HEK293 (cell line): ENCODE results near the gene SH3BP2.

Source experiments
- CTCF ChIA-PET: fragments of 350-600 bp; formaldehyde crosslinking; extraction: SDS; loops from one replicate; lab custom pipeline; 2021; ENCODE audit warnings: antibody characterized with exemption; lab: Yijun Ruan, JAX
- POLR2A ChIA-PET: fragments of 300-600 bp; formaldehyde crosslinking; extraction: SDS; loops from one replicate; lab custom pipeline; 2020; ENCODE audit warnings: antibody characterized with exemption, inconsistent platforms; lab: Yijun Ruan, JAX
- H3K27ac ChIP-seq: fragments of 200-500 bp; sonication (Bioruptor generic); 2 replicates; pipeline ENCODE4 v1.5.1; 2014; ENCODE audit warnings: low read depth, low read length, control low read depth, inconsistent platforms; ENCODE audit errors: extremely low read depth
- H3K36me3 ChIP-seq, 2 experiments: fragments of 200-500 bp in 1 of 2; sonication (Bioruptor generic) in 1 of 2; 1 replicate in 1 of 2; 2 replicates in 1 of 2; pipeline ENCODE4 v1.5.1; 2014 to 2017; ENCODE audit warnings: inconsistent platforms in 2 of 2, low read length in 2 of 2; ENCODE audit not compliant: control insufficient read depth in 2 of 2, insufficient read depth in 1 of 2
- H3K4me1 ChIP-seq: fragments of 200-500 bp; sonication (Bioruptor generic); 2 replicates; pipeline ENCODE4 v1.5.1; 2014; ENCODE audit warnings: mild to moderate bottlenecking, low read length, inconsistent platforms; ENCODE audit not compliant: control insufficient read depth, insufficient read depth
- H3K4me3 ChIP-seq: 2 replicates; pipeline ENCODE4 v1.5.1; 2011; ENCODE audit warnings: low read depth, mild to moderate bottlenecking, control low read depth, low read length, moderate library complexity
- H3K9me3 ChIP-seq: fragments of 200-500 bp; sonication (Bioruptor generic); 2 replicates; pipeline ENCODE4 v1.5.1; 2014; ENCODE audit warnings: low read depth, low read length, inconsistent platforms; ENCODE audit not compliant: control insufficient read depth, insufficient read depth
- ZFP3 ChIP-seq: fragments of 450-650 bp; formaldehyde crosslinking; IDR thresholded peaks from 2 replicates; pipeline ENCODE4 v1.5.1; 2016; ENCODE audit warnings: low read depth, missing biosample characterization, missing genetic modification characterization
- ZIC2 ChIP-seq: fragments of 450-650 bp; formaldehyde crosslinking; IDR thresholded peaks from 2 replicates; pipeline ENCODE4 v1.5.1; 2016; ENCODE audit warnings: missing biosample characterization, missing genetic modification characterization
- ZNF121 ChIP-seq: fragments of 450-650 bp; formaldehyde crosslinking; IDR thresholded peaks from 2 replicates; pipeline ENCODE4 v1.5.1; 2016; ENCODE audit warnings: missing biosample characterization, missing genetic modification characterization
- ZNF214 ChIP-seq: fragments of 450-650 bp; formaldehyde crosslinking; IDR thresholded peaks from 2 replicates; pipeline ENCODE4 v1.5.1; 2017; ENCODE audit warnings: missing biosample characterization, mild to moderate bottlenecking, missing genetic modification characterization, borderline replicate concordance
- ZNF266 ChIP-seq: fragments of 450-650 bp; formaldehyde crosslinking; IDR thresholded peaks from 2 replicates; pipeline ENCODE4 v1.5.1; 2016; ENCODE audit warnings: missing biosample characterization, missing genetic modification characterization, low read depth
- ZNF274 ChIP-seq, 2 experiments: fragments of 200-500 bp in 1 of 2; fragments of 450-650 bp in 1 of 2; sonication (Bioruptor generic) in 1 of 2; formaldehyde crosslinking in 1 of 2; IDR thresholded peaks; 2 replicates each; pipeline versions ENCODE4 v1.5.1 to v1.6.1; 2014 to 2016; ENCODE audit warnings: borderline replicate concordance in 1 of 2, inconsistent platforms in 1 of 2, low read length in 1 of 2, missing biosample characterization in 1 of 2, missing genetic modification characterization in 1 of 2
- ZNF549 ChIP-seq: fragments of 450-650 bp; IDR thresholded peaks from 2 replicates; pipeline ENCODE4 v1.5.1; 2018; ENCODE audit warnings: missing biosample characterization, missing genetic modification characterization, mild to moderate bottlenecking, inconsistent platforms, moderate library complexity
- ZNF555 ChIP-seq: fragments of 450-650 bp; formaldehyde crosslinking; conservative IDR thresholded peaks from 2 replicates; pipeline ENCODE4 v1.5.1; 2017; ENCODE audit warnings: missing biosample characterization, mild to moderate bottlenecking, missing genetic modification characterization, inconsistent platforms
- ZNF747 ChIP-seq: fragments of 450-650 bp; formaldehyde crosslinking; IDR thresholded peaks from 2 replicates; pipeline ENCODE4 v1.5.1; 2016; ENCODE audit warnings: missing biosample characterization, missing genetic modification characterization
- TF ChIP-seq, protein P1 (sequence below): fragments of 450-650 bp; formaldehyde crosslinking; IDR thresholded peaks from 2 replicates; pipeline ENCODE4 v1.5.1; 2016; ENCODE audit warnings: missing biosample characterization, missing genetic modification characterization
- TF ChIP-seq, protein P2 (sequence below): fragments of 450-650 bp; formaldehyde crosslinking; IDR thresholded peaks from 2 replicates; pipeline ENCODE4 v1.5.1; 2016; ENCODE audit warnings: missing biosample characterization, missing genetic modification characterization, borderline replicate concordance
- TF ChIP-seq, protein P3 (sequence below): fragments of 450-650 bp; formaldehyde crosslinking; conservative IDR thresholded peaks from 2 replicates; pipeline ENCODE4 v1.5.1; 2016; ENCODE audit warnings: low read depth, missing biosample characterization, missing genetic modification characterization
- TF ChIP-seq, protein P4 (sequence below): fragments of 450-650 bp; formaldehyde crosslinking; IDR thresholded peaks from 2 replicates; pipeline ENCODE4 v1.5.1; 2016; ENCODE audit warnings: missing biosample characterization, missing genetic modification characterization
- TF ChIP-seq, protein P5 (sequence below): fragments of 450-650 bp; formaldehyde crosslinking; IDR thresholded peaks from 2 replicates; pipeline ENCODE4 v1.5.1; 2017; ENCODE audit warnings: missing biosample characterization, missing genetic modification characterization

Gene SH3BP2

DNA sequence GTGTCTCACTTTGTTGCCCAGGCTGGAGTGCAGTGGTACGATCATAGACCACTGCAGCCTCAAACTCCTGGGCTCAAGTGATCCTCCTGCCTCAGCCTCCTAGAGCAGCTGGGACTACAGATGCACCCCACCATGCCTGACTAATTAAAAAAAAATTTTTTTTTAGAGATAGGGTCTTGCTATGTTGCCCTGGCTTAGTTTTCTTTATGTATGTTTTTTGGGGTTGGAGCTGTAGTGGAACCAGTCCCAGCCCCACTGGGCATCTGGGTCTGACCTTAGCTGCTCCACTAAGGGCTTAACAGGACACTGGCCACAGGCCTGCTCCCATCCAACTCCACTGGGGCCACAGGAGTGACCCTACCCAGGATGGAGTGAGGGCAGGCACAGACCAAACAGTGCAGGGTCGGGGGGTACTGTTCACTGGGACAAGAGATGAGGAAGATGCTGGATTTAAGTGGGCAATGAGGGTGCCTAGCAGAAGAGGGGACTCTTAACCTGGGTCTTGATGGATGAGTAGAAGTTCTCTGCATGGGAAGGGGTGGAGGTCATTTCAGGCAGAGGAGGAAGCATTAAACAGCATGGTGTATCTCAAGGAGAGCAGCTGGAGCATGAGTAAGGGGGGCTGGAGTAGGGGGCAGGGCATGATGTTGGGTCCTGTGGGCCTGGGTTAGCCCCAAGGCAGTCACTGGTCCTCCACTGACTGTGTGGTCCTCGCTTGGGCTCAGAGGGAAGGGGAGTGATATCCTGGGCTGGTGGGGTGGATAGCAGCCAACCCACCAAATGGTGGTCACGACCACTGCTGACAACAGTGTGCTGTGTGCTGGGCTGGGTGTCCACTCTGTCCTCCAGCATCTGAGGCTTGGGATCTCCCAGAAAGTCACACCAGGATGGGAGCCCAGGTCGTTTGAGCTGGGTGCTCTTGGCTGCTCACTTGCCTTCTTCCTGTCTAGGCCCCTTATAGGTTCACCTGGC is 26.6 kb downstream of the SH3BP2 start:
- ChIA-PET CTCF (interaction anchor here (1.3 kb wide), 1 partner anchor 136 kb away, joined by 5 read pairs; no protein-coding TSS in a partner anchor), POLR2A (interaction anchor here (0.6 to 1.1 kb wide), 3 partner anchors 75 to 283 kb away, joined by 3 read pairs; partner anchors contain the start of gene FAM193A)
- Histone ChIP-seq H3K4me1 (no peaks in the 10 kb centered on the region), H3K9me3 (no peaks in the 10 kb centered on the region), H3K36me3 (peaks cover 0 to 40% of the 10 kb centered on the region in 2 experiments; a peak in 1 of 3 replicates), H3K4me3 (no peak overlapping the region), H3K27ac (no peak overlapping the region)
- TF ChIP-seq ZNF121 (peak; percentile 98), ZIC2 (0 out of 2 replicates have a peak, but pooled peaks have one; percentile 17), ZNF266 (no peak), ZFP3 (tag by site-specific recombination) (peak; percentile 84)

DNA sequence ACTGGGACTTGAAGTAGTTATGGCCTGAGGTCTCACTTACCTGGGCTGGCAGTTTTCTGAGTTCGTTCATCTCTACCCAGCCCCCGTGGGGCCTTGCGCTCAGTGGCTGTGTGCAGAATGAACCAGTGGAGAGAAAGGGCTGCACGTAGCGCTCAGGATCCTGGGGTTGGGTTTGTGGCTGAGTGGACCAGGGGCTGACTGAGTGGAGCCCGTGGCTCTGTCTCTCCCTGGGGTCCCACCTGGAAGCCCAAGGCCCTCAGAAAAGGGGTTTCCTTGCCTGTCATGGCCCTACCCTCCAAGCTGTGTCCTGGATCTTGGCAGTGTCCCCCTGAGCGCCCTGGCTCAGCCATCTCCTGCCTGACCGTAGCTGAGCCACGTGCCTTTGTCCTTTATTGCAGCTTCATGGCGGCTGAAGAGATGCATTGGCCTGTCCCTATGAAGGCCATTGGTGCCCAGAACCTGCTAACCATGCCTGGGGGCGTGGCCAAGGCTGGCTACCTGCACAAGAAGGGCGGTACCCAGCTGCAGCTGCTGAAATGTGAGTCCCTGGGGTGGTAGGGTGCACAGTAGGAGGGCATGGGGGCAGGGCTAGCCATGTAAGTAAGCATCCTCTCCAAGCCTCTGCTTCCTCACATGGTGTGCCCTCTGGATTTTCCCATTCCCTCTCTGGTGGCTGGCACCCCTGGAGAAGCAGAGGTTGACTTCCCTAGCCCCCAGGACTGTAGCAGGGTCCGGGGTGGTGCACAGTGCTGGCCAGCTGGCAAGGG is 27.5 kb downstream of the SH3BP2 start:
- ChIA-PET CTCF (no interaction called here), POLR2A (no interaction called here)
- Histone ChIP-seq H3K4me3 (no peak overlapping the region), H3K9me3 (no peaks in the 10 kb centered on the region), H3K36me3 (peaks cover 0 to 49% of the 10 kb centered on the region in 2 experiments; a peak in 1 of 3 replicates), H3K27ac (no peak overlapping the region), H3K4me1 (no peaks in the 10 kb centered on the region)
- no peak for TF ChIP-seq ZNF214 (tag by site-specific recombination)
- TF ChIP-seq, protein P1, sequence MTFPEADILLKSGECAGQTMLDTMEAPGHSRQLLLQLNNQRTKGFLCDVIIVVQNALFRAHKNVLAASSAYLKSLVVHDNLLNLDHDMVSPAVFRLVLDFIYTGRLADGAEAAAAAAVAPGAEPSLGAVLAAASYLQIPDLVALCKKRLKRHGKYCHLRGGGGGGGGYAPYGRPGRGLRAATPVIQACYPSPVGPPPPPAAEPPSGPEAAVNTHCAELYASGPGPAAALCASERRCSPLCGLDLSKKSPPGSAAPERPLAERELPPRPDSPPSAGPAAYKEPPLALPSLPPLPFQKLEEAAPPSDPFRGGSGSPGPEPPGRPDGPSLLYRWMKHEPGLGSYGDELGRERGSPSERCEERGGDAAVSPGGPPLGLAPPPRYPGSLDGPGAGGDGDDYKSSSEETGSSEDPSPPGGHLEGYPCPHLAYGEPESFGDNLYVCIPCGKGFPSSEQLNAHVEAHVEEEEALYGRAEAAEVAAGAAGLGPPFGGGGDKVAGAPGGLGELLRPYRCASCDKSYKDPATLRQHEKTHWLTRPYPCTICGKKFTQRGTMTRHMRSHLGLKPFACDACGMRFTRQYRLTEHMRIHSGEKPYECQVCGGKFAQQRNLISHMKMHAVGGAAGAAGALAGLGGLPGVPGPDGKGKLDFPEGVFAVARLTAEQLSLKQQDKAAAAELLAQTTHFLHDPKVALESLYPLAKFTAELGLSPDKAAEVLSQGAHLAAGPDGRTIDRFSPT (tag by site-specific recombination), result no peak
- TF ChIP-seq, protein P2, sequence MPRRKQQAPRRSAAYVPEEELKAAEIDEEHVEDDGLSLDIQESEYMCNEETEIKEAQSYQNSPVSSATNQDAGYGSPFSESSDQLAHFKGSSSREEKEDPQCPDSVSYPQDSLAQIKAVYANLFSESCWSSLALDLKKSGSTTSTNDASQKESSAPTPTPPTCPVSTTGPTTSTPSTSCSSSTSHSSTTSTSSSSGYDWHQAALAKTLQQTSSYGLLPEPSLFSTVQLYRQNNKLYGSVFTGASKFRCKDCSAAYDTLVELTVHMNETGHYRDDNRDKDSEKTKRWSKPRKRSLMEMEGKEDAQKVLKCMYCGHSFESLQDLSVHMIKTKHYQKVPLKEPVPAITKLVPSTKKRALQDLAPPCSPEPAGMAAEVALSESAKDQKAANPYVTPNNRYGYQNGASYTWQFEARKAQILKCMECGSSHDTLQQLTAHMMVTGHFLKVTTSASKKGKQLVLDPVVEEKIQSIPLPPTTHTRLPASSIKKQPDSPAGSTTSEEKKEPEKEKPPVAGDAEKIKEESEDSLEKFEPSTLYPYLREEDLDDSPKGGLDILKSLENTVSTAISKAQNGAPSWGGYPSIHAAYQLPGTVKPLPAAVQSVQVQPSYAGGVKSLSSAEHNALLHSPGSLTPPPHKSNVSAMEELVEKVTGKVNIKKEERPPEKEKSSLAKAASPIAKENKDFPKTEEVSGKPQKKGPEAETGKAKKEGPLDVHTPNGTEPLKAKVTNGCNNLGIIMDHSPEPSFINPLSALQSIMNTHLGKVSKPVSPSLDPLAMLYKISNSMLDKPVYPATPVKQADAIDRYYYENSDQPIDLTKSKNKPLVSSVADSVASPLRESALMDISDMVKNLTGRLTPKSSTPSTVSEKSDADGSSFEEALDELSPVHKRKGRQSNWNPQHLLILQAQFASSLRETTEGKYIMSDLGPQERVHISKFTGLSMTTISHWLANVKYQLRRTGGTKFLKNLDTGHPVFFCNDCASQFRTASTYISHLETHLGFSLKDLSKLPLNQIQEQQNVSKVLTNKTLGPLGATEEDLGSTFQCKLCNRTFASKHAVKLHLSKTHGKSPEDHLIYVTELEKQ (tag by site-specific recombination), result no peak
- TF ChIP-seq ZNF549 (tag by site-specific recombination), result no peak
- no peak for TF ChIP-seq ZNF747 (tag by site-specific recombination)
- no peak for TF ChIP-seq ZNF555 (tag by site-specific recombination)
- TF ChIP-seq, protein P3, sequence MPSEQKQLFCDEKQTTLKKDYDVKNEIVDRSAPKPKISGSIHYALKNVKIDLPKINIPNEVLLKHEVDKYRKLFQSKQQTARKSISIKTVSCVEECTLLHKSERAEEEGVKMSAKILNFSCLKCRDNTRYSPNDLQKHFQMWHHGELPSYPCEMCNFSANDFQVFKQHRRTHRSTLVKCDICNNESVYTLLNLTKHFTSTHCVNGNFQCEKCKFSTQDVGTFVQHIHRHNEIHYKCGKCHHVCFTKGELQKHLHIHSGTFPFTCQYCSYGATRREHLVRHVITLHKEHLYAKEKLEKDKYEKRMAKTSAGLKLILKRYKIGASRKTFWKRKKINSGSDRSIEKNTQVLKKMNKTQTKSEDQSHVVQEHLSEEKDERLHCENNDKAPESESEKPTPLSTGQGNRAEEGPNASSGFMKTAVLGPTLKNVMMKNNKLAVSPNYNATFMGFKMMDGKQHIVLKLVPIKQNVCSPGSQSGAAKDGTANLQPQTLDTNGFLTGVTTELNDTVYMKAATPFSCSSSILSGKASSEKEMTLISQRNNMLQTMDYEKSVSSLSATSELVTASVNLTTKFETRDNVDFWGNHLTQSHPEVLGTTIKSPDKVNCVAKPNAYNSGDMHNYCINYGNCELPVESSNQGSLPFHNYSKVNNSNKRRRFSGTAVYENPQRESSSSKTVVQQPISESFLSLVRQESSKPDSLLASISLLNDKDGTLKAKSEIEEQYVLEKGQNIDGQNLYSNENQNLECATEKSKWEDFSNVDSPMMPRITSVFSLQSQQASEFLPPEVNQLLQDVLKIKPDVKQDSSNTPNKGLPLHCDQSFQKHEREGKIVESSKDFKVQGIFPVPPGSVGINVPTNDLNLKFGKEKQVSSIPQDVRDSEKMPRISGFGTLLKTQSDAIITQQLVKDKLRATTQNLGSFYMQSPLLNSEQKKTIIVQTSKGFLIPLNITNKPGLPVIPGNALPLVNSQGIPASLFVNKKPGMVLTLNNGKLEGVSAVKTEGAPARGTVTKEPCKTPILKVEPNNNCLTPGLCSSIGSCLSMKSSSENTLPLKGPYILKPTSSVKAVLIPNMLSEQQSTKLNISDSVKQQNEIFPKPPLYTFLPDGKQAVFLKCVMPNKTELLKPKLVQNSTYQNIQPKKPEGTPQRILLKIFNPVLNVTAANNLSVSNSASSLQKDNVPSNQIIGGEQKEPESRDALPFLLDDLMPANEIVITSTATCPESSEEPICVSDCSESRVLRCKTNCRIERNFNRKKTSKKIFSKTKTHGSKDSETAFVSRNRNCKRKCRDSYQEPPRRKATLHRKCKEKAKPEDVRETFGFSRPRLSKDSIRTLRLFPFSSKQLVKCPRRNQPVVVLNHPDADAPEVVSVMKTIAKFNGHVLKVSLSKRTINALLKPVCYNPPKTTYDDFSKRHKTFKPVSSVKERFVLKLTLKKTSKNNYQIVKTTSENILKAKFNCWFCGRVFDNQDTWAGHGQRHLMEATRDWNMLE, result no peak
- TF ChIP-seq ZNF274 (IDR thresholded peaks at IDR 0.05; ENCODE audit: low read length), result no peak
- no peak for TF ChIP-seq ZNF274 (tag by site-specific recombination; IDR thresholded peaks at IDR 0.05; ENCODE audit: borderline replicate concordance)
- TF ChIP-seq, protein P4, sequence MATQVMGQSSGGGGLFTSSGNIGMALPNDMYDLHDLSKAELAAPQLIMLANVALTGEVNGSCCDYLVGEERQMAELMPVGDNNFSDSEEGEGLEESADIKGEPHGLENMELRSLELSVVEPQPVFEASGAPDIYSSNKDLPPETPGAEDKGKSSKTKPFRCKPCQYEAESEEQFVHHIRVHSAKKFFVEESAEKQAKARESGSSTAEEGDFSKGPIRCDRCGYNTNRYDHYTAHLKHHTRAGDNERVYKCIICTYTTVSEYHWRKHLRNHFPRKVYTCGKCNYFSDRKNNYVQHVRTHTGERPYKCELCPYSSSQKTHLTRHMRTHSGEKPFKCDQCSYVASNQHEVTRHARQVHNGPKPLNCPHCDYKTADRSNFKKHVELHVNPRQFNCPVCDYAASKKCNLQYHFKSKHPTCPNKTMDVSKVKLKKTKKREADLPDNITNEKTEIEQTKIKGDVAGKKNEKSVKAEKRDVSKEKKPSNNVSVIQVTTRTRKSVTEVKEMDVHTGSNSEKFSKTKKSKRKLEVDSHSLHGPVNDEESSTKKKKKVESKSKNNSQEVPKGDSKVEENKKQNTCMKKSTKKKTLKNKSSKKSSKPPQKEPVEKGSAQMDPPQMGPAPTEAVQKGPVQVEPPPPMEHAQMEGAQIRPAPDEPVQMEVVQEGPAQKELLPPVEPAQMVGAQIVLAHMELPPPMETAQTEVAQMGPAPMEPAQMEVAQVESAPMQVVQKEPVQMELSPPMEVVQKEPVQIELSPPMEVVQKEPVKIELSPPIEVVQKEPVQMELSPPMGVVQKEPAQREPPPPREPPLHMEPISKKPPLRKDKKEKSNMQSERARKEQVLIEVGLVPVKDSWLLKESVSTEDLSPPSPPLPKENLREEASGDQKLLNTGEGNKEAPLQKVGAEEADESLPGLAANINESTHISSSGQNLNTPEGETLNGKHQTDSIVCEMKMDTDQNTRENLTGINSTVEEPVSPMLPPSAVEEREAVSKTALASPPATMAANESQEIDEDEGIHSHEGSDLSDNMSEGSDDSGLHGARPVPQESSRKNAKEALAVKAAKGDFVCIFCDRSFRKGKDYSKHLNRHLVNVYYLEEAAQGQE (tag by site-specific recombination), result no peak
- TF ChIP-seq, protein P5, sequence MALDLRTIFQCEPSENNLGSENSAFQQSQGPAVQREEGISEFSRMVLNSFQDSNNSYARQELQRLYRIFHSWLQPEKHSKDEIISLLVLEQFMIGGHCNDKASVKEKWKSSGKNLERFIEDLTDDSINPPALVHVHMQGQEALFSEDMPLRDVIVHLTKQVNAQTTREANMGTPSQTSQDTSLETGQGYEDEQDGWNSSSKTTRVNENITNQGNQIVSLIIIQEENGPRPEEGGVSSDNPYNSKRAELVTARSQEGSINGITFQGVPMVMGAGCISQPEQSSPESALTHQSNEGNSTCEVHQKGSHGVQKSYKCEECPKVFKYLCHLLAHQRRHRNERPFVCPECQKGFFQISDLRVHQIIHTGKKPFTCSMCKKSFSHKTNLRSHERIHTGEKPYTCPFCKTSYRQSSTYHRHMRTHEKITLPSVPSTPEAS (tag by site-specific recombination), result no peak
